ENCODE data around the gene CCNDBP1. TPM values are rescaled to one million over a fixed set of nuclear protein-coding genes. Genes with fewer than 3 reads are reported as not detected.

Gene CCNDBP1
- total and polyA plus RNA-seq, 2 experiments from 2014 or later, result 23.9 to 33.5 TPM

DNA sequence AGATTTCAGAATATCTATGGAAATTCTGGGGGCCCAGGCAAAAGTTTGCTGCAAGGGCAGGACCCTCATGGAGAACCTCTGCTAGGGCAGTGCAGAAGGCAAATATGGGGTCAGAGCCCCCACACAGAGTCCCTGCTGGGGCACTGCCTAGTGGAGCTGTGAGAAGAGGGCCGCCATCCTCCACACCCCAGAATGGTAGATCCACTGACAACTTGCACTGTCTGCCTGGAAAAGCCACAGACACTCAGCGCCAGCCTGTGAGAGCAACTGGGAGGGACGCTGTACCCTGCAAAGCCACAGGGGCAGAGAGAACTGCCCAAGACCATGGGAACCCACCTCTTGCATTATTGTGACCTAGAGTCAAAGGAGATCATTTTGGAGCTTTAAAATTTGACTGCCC, 13.8 kb downstream of the CCNDBP1 start (continued):
- TF ChIP-seq, protein P1, sequence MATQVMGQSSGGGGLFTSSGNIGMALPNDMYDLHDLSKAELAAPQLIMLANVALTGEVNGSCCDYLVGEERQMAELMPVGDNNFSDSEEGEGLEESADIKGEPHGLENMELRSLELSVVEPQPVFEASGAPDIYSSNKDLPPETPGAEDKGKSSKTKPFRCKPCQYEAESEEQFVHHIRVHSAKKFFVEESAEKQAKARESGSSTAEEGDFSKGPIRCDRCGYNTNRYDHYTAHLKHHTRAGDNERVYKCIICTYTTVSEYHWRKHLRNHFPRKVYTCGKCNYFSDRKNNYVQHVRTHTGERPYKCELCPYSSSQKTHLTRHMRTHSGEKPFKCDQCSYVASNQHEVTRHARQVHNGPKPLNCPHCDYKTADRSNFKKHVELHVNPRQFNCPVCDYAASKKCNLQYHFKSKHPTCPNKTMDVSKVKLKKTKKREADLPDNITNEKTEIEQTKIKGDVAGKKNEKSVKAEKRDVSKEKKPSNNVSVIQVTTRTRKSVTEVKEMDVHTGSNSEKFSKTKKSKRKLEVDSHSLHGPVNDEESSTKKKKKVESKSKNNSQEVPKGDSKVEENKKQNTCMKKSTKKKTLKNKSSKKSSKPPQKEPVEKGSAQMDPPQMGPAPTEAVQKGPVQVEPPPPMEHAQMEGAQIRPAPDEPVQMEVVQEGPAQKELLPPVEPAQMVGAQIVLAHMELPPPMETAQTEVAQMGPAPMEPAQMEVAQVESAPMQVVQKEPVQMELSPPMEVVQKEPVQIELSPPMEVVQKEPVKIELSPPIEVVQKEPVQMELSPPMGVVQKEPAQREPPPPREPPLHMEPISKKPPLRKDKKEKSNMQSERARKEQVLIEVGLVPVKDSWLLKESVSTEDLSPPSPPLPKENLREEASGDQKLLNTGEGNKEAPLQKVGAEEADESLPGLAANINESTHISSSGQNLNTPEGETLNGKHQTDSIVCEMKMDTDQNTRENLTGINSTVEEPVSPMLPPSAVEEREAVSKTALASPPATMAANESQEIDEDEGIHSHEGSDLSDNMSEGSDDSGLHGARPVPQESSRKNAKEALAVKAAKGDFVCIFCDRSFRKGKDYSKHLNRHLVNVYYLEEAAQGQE (IDR thresholded peaks at IDR 0.05; ENCODE audit: unreplicated experiment), result no peak
- TF ChIP-seq, protein P2, sequence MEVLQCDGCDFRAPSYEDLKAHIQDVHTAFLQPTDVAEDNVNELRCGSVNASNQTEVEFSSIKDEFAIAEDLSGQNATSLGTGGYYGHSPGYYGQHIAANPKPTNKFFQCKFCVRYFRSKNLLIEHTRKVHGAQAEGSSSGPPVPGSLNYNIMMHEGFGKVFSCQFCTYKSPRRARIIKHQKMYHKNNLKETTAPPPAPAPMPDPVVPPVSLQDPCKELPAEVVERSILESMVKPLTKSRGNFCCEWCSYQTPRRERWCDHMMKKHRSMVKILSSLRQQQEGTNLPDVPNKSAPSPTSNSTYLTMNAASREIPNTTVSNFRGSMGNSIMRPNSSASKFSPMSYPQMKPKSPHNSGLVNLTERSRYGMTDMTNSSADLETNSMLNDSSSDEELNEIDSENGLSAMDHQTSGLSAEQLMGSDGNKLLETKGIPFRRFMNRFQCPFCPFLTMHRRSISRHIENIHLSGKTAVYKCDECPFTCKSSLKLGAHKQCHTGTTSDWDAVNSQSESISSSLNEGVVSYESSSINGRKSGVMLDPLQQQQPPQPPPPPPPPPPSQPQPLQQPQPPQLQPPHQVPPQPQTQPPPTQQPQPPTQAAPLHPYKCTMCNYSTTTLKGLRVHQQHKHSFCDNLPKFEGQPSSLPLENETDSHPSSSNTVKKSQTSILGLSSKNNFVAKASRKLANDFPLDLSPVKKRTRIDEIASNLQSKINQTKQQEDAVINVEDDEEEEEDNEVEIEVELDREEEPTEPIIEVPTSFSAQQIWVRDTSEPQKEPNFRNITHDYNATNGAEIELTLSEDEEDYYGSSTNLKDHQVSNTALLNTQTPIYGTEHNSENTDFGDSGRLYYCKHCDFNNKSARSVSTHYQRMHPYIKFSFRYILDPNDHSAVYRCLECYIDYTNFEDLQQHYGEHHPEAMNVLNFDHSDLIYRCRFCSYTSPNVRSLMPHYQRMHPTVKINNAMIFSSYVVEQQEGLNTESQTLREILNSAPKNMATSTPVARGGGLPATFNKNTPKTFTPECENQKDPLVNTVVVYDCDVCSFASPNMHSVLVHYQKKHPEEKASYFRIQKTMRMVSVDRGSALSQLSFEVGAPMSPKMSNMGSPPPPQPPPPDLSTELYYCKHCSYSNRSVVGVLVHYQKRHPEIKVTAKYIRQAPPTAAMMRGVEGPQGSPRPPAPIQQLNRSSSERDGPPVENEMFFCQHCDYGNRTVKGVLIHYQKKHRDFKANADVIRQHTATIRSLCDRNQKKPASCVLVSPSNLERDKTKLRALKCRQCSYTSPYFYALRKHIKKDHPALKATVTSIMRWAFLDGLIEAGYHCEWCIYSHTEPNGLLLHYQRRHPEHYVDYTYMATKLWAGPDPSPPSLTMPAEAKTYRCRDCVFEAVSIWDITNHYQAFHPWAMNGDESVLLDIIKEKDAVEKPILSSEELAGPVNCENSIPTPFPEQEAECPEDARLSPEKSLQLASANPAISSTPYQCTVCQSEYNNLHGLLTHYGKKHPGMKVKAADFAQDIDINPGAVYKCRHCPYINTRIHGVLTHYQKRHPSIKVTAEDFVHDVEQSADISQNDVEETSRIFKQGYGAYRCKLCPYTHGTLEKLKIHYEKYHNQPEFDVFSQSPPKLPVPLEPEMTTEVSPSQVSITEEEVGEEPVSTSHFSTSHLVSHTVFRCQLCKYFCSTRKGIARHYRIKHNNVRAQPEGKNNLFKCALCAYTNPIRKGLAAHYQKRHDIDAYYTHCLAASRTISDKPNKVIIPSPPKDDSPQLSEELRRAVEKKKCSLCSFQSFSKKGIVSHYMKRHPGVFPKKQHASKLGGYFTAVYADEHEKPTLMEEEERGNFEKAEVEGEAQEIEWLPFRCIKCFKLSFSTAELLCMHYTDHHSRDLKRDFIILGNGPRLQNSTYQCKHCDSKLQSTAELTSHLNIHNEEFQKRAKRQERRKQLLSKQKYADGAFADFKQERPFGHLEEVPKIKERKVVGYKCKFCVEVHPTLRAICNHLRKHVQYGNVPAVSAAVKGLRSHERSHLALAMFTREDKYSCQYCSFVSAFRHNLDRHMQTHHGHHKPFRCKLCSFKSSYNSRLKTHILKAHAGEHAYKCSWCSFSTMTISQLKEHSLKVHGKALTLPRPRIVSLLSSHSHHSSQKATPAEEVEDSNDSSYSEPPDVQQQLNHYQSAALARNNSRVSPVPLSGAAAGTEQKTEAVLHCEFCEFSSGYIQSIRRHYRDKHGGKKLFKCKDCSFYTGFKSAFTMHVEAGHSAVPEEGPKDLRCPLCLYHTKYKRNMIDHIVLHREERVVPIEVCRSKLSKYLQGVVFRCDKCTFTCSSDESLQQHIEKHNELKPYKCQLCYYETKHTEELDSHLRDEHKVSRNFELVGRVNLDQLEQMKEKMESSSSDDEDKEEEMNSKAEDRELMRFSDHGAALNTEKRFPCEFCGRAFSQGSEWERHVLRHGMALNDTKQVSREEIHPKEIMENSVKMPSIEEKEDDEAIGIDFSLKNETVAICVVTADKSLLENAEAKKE (CRISPR knock-in tag; IDR thresholded peaks at IDR 0.05), result no peak
- TF ChIP-seq CREB1 (CRISPR knock-in tag; IDR thresholded peaks at IDR 0.05; ENCODE audit: low read depth), result no peak

DNA sequence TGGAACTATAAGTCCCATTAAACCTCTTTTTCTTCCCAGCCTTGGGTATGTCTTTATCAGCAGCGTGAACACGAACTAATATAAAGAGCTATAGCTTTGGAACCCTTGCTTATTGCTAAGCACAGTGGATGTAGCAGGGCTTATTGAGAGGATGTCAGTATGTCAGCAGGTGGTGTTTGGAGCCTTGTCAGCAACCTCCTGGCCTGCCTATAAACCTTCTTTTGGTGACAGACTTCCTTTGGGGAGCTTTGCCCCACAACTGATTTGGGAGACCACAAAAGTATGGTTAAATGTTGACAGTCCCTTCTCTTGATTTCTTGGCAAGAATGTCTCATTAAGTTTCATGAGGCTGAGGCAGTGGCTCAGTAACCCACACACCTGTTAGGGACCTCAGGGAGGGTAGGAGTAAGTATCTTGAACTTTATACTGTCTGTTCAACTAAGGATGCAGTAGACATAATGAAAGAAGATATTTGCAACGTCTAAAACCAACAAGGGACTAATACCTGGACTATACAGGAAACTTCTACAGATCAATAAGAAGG, 14.8 kb downstream of the CCNDBP1 start:
- H3K9me2 ChIP-seq (ENCODE audit: insufficient read depth), result no peaks in the 10 kb centered on the region
- no peaks in the 10 kb centered on the region for H3K27me3 ChIP-seq (ENCODE audit: insufficient read depth)
- H3K9me3 Mint-ChIP-seq, result peaks cover 7% of the 10 kb centered on the region; the same call in 2 of the 3 replicates
- H3K4me3 Mint-ChIP-seq, result no peak overlapping the region
- 0 out of 2 replicates have a peak, but pooled peaks cover 3% of the 10 kb centered on the region for H3K36me3 ChIP-seq (ENCODE audit: insufficient read depth)
- H2AFZ ChIP-seq, result no peak overlapping the region
- no peak overlapping the region for H3K4me3 ChIP-seq
- no peak for DNase-seq (ENCODE audit: low spot score)
- no peak for ATAC-seq
- H3K27ac ChIP-seq (ENCODE audit: low read depth), result no peak overlapping the region
- H3K36me3 Mint-ChIP-seq (ENCODE audit: low read depth), result peaks cover 16% of the 10 kb centered on the region
- H3K4me2 ChIP-seq, result no peak overlapping the region
- H3F3A ChIP-seq (replicated peaks; ENCODE audit: low read depth), result no peaks in the 10 kb centered on the region
- H3K27me3 Mint-ChIP-seq (ENCODE audit: insufficient read depth, low read depth, poor library complexity), result no peaks in the 10 kb centered on the region
- no peak overlapping the region for H3K27ac Mint-ChIP-seq
- no peaks in the 10 kb centered on the region for H3K79me2 ChIP-seq (replicated peaks; ENCODE audit: insufficient read depth)
- H3K4me1 Mint-ChIP-seq, result peaks cover 6% of the 10 kb centered on the region
- H3K4me1 ChIP-seq (ENCODE audit: insufficient read depth), result no peaks in the 10 kb centered on the region
- no peaks in the 10 kb centered on the region for H4K20me1 ChIP-seq (replicated peaks; ENCODE audit: insufficient read depth)
- TF ChIP-seq POLR2AphosphoS5 (IDR thresholded peaks at IDR 0.05; ENCODE audit: low read depth) (no peak), ZNF331 (CRISPR knock-in tag; IDR thresholded peaks at IDR 0.05; ENCODE audit: low read depth) (no peak), EZH2 (IDR thresholded peaks at IDR 0.05; ENCODE audit: low read depth, unreplicated experiment) (no peak), JUNB (IDR thresholded peaks at IDR 0.05; ENCODE audit: unreplicated experiment) (no peak), ZNF114 (CRISPR knock-in tag; IDR thresholded peaks at IDR 0.05) (no peak), NANOG (IDR thresholded peaks at IDR 0.05; ENCODE audit: borderline replicate concordance) (no peak), CREB1 (CRISPR knock-in tag; IDR thresholded peaks at IDR 0.05; ENCODE audit: low read depth) (no peak)
- TF ChIP-seq, protein P3, sequence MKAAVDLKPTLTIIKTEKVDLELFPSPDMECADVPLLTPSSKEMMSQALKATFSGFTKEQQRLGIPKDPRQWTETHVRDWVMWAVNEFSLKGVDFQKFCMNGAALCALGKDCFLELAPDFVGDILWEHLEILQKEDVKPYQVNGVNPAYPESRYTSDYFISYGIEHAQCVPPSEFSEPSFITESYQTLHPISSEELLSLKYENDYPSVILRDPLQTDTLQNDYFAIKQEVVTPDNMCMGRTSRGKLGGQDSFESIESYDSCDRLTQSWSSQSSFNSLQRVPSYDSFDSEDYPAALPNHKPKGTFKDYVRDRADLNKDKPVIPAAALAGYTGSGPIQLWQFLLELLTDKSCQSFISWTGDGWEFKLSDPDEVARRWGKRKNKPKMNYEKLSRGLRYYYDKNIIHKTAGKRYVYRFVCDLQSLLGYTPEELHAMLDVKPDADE (IDR thresholded peaks at IDR 0.05), result no peak
- TF ChIP-seq, protein P1 (IDR thresholded peaks at IDR 0.05; ENCODE audit: unreplicated experiment), result no peak
